GM18858 (cell line): ENCODE measurements around the gene GAL3ST3.

Source experiments
- ATAC-seq: cut with Tn5 transposase; IDR thresholded peaks from one replicate; pipeline ENCODE4 v1.9.1; 2021; ENCODE audit not compliant: unreplicated experiment

The GAL3ST3 gene

GRCh38 chr11:66069715-66070603 lies 21.0 kb upstream of the GAL3ST3 start, which contains the start of gene PACS1:
Gene PACS1, plus strand, starts transcription at chr11:66070272. Its CDS starts 215 bp downstream, at chr11:66070487.
- no peak for ATAC-seq

- no peak for ATAC-seq
Observed at GRCh38 chr11:66068923-66069714, 20.2 kb upstream of the GAL3ST3 start.

- no peak for ATAC-seq
Observed at GRCh38 chr11:66068154-66068821, 19.3 kb upstream of the GAL3ST3 start.

GRCh38 chr11:66067640-66068039 lies 18.7 kb upstream of the GAL3ST3 start:
- ATAC-seq = no peak

- ATAC-seq = no peak
Observed at GRCh38 chr11:66066751-66067150, 17.8 kb upstream of the GAL3ST3 start.

GRCh38 chr11:66064571-66064970 lies 15.6 kb upstream of the GAL3ST3 start:
- no peak for ATAC-seq

- no peak for ATAC-seq
Observed at GRCh38 chr11:66063900-66064299, 14.9 kb upstream of the GAL3ST3 start.

- no peak for ATAC-seq
Observed at GRCh38 chr11:66062408-66062807, 13.4 kb upstream of the GAL3ST3 start.

GRCh38 chr11:66061268-66061667 lies 12.3 kb upstream of the GAL3ST3 start:
- no peak for ATAC-seq

- no peak for ATAC-seq
Observed at GRCh38 chr11:66059966-66060680, 11.2 kb upstream of the GAL3ST3 start.

- ATAC-seq = no peak
Observed at GRCh38 chr11:66056501-66056900, 7.5 kb upstream of the GAL3ST3 start.

- ATAC-seq = no peak
Observed at GRCh38 chr11:66055021-66055420, 6.1 kb upstream of the GAL3ST3 start.

GRCh38 chr11:66052664-66052982 lies 3.7 kb upstream of the GAL3ST3 start:
- peak; percentile 3 for ATAC-seq

GRCh38 chr11:66051766-66052663 lies 3.1 kb upstream of the GAL3ST3 start, which contains the start of gene SF3B2:
Gene SF3B2, plus strand, starts transcription at chr11:66052364. Its CDS starts 21 bp downstream, at chr11:66052385.
- peak; percentile 80 for ATAC-seq

GRCh38 chr11:66051371-66051765 lies 2.4 kb upstream of the GAL3ST3 start:
- ATAC-seq = no peak

- ATAC-seq = no peak
Observed at GRCh38 chr11:66050581-66051231, 1.7 kb upstream of the GAL3ST3 start.

- ATAC-seq = no peak
Observed at GRCh38 chr11:66047541-66048365, 1.2 kb downstream of the GAL3ST3 start.

GRCh38 chr11:66046901-66047300 lies 2.1 kb downstream of the GAL3ST3 start:
- ATAC-seq = no peak
